OCI-LY7 (cell line): ENCODE measurements around the gene SERINC2. TPM values are rescaled to one million over a fixed set of nuclear protein-coding genes. Genes with fewer than 3 reads are reported as not detected.

ENCODE experiments used
- BruUV-seq: library from RNA; stranded (reverse); fragments of 400-500 nt; replicated peaks from 2 replicates; lab custom pipeline; 2021; lab: Mats Ljungman, UMichigan
- CTCF ChIA-PET: fragments of 300-600 bp; sonication (Branson Sonifier 250); formaldehyde crosslinking; loops from one replicate; lab custom pipeline; 2022; ENCODE audit warnings: antibody characterized with exemption; ENCODE audit not compliant: unreplicated experiment; lab: Charles Lee
- POLR2A ChIA-PET: fragments of 300-600 bp; sonication (Branson Sonifier 250); formaldehyde crosslinking; loops from one replicate; lab custom pipeline; 2022; ENCODE audit warnings: antibody characterized with exemption; lab: Charles Lee
- DNase-seq: peaks from one replicate; pipeline ENCODE4 v3.0.0-alpha.2; 2015; ENCODE audit warnings: low spot score
- H2AFZ ChIP-seq: fragments of 200-600 bp; sonication (generic), shearing (Covaris generic); 2 replicates; pipeline ENCODE4 v1.6.1; 2014; ENCODE audit warnings: mild to moderate bottlenecking, antibody characterized with exemption, low read length, moderate library complexity
- H3K27ac ChIP-seq: fragments of 200-600 bp; sonication (generic); 2 replicates; pipeline ENCODE4 v1.5.1; 2014; ENCODE audit warnings: mixed run types, low read depth, mild to moderate bottlenecking, moderate library complexity, low read length, inconsistent platforms; ENCODE audit not compliant: poor library complexity, severe bottlenecking
- H3K36me3 ChIP-seq: fragments of 200-600 bp; sonication (generic); 2 replicates; pipeline ENCODE4 v1.6.1; 2014; ENCODE audit warnings: mild to moderate bottlenecking, antibody characterized with exemption, low read length, moderate library complexity, mixed read lengths; ENCODE audit not compliant: insufficient read depth
- H3K4me1 ChIP-seq: fragments of 200-600 bp; sonication (generic); 2 replicates; pipeline ENCODE4 v1.5.1; 2014; ENCODE audit warnings: mild to moderate bottlenecking, low read length; ENCODE audit not compliant: insufficient read depth, poor library complexity, severe bottlenecking
- H3K4me2 ChIP-seq: fragments of 200-600 bp; sonication (generic); 2 replicates; pipeline ENCODE4 v1.6.1; 2014; ENCODE audit warnings: mild to moderate bottlenecking, low read length
- H3K4me3 ChIP-seq: fragments of 200-600 bp; sonication (generic); 2 replicates; pipeline ENCODE4 v1.5.1; 2014; ENCODE audit warnings: mild to moderate bottlenecking, low read depth, low read length; ENCODE audit not compliant: poor library complexity, severe bottlenecking
- H3K79me2 ChIP-seq: fragments of 200-600 bp; sonication (generic); 2 replicates; pipeline ENCODE4 v1.6.1; 2016; ENCODE audit warnings: low read depth, mild to moderate bottlenecking, low read length, moderate library complexity, mixed read lengths; ENCODE audit not compliant: insufficient read depth
- H3K9me2 ChIP-seq: fragments of 200-600 bp; sonication (generic); 2 replicates; pipeline ENCODE4 v1.6.1; 2016; ENCODE audit warnings: mild to moderate bottlenecking, low read length, mixed read lengths; ENCODE audit not compliant: insufficient read depth
- H3K9me3 ChIP-seq: fragments of 200-600 bp; sonication (generic); 2 replicates; pipeline ENCODE4 v1.6.1; 2014; ENCODE audit warnings: mild to moderate bottlenecking, mixed run types, low read length, mixed read lengths
- H4K20me1 ChIP-seq: fragments of 200-600 bp; sonication (generic); 2 replicates; pipeline ENCODE4 v1.6.1; 2014; ENCODE audit warnings: mild to moderate bottlenecking, antibody characterized with exemption, low read length, moderate library complexity, mixed read lengths; ENCODE audit not compliant: insufficient read depth
- CTCF ChIP-seq: fragments of 200-600 bp; sonication (generic); conservative IDR thresholded peaks from 2 replicates; pipeline ENCODE4 v1.5.1; 2014; ENCODE audit warnings: mild to moderate bottlenecking, antibody characterized with exemption, low read length, moderate library complexity, mixed read lengths
- EZH2phosphoT487 ChIP-seq: fragments of 200-600 bp; sonication (generic); IDR thresholded peaks from 2 replicates; pipeline ENCODE4 v1.6.1; 2018; ENCODE audit warnings: low read depth, borderline replicate concordance, mild to moderate bottlenecking, mixed run types, antibody characterized with exemption, low read length, moderate library complexity, mixed read lengths
- intact Hi-C: fragments of 100-400 bp; cut with micrococcal nuclease; formaldehyde crosslinking; loops from one replicate; pipeline ENCODE4 v1.10.0; 2022; ENCODE audit not compliant: unreplicated experiment
- total RNA-seq, 2 experiments: library from RNA; depleted of rRNA in 1 of 2; stranded (reverse); fragments of >200 nt in 1 of 2; shearing (Covaris generic) in 1 of 2; gene quantifications; 2 replicates each; pipeline ENCODE4 v1.2.3, GENCODE V29; 2014 to 2022

Gene SERINC2
- total RNA-seq, 2 experiments from 2014 or later = 3.5 to 11.1 TPM

GRCh38 chr1:31435471-31436409 is 22.7 kb downstream of the SERINC2 start:
- CTCF ChIA-PET = no interaction called here
- H3K36me3 ChIP-seq = no peaks in the 10 kb centered on the region
- no peak overlapping the region for H3K4me2 ChIP-seq
- H3K4me1 ChIP-seq = peaks cover 18% of the 10 kb centered on the region
- no peaks in the 10 kb centered on the region for H3K9me3 ChIP-seq
- intact Hi-C loops = no loop called here
- no peak overlapping the region for H3K4me3 ChIP-seq
- no peak overlapping the region for H3K27ac ChIP-seq
- H3K79me2 ChIP-seq = no peaks in the 10 kb centered on the region
- no peak for TF ChIP-seq CTCF
- TF ChIP-seq EZH2phosphoT487 = no peak
- no peaks in the 10 kb centered on the region for H4K20me1 ChIP-seq
- no TSS peak for BruUV-seq
- no peaks in the 10 kb centered on the region for H3K9me2 ChIP-seq
- POLR2A ChIA-PET = no interaction called here
- DNase-seq = no peak
- H2AFZ ChIP-seq = no peak overlapping the region

GRCh38 chr1:31436596-31437432 is 23.8 kb downstream of the SERINC2 start:
- Histone ChIP-seq H3K79me2 (no peaks in the 10 kb centered on the region), H3K9me3 (no peaks in the 10 kb centered on the region), H3K9me2 (no peaks in the 10 kb centered on the region), H3K27ac (no peak overlapping the region), H3K4me3 (no peak overlapping the region), H3K4me2 (no peak overlapping the region), H4K20me1 (no peaks in the 10 kb centered on the region), H3K4me1 (peaks cover 28% of the 10 kb centered on the region), H3K36me3 (no peaks in the 10 kb centered on the region), H2AFZ (no peak overlapping the region)
- ChIA-PET POLR2A (no interaction called here), CTCF (no interaction called here)
- intact Hi-C loops = no loop called here
- no TSS peak for BruUV-seq
- no peak for DNase-seq
- TF ChIP-seq EZH2phosphoT487 (no peak), CTCF (no peak)
